ENCODE measurements around the gene PNMA8B.

DNA sequence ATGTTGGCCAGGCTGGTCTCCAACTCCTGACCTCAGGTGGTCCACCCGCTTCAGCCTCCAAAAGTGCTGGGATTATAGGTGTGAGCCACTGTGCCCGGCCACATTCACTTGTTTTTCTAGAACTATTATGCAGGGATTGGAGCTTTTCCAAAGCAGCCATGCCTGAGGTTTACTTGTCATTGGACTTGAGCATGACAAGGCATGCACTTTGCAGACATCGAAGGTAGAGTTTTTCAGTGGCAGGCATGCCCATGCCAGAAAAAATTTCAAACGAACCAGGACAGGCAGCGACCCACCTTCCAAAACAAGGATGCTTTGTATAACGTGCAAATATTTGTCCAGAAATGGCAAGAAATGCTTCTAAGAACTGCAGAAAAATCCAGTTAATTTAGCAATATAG is 42.0 kb downstream of the PNMA8B start:
- TF ChIP-seq, protein P1, sequence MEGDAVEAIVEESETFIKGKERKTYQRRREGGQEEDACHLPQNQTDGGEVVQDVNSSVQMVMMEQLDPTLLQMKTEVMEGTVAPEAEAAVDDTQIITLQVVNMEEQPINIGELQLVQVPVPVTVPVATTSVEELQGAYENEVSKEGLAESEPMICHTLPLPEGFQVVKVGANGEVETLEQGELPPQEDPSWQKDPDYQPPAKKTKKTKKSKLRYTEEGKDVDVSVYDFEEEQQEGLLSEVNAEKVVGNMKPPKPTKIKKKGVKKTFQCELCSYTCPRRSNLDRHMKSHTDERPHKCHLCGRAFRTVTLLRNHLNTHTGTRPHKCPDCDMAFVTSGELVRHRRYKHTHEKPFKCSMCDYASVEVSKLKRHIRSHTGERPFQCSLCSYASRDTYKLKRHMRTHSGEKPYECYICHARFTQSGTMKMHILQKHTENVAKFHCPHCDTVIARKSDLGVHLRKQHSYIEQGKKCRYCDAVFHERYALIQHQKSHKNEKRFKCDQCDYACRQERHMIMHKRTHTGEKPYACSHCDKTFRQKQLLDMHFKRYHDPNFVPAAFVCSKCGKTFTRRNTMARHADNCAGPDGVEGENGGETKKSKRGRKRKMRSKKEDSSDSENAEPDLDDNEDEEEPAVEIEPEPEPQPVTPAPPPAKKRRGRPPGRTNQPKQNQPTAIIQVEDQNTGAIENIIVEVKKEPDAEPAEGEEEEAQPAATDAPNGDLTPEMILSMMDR (IDR thresholded peaks at IDR 0.05), result no peak
- no peak for TF ChIP-seq POLR2A (IDR thresholded peaks at IDR 0.05)
